ENCODE measurements around the gene EYS.

Gene EYS

DNA sequence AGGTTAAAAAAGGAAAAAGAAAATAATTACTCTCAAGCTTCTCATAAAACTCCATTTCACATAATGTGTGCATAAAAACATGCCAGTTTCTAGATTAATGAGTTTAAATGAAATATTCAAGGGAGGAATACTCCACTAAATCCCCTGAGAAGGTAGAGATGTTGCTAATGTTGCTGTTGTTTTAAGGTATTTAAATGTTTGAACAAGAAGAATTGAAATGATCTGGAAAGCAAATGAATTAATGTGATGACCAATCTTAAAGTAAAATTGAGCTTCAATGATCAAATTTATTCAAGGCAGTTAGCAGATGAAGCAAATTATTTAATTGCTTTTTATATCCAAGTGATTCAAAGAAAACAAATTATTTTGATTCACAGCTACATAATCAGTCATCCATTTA lies 804.4 kb downstream of the EYS start:
- DNase-seq (ENCODE audit: low spot score) (no peak), ATAC-seq (ENCODE audit: low read depth) (no peak)
- Histone ChIP-seq H3K4me1 (ENCODE audit: insufficient read depth, poor library complexity, severe bottlenecking) (no peaks in the 10 kb centered on the region), H3K36me3 (ENCODE audit: low read depth) (no peaks in the 10 kb centered on the region), H3K9me3 (ENCODE audit: severe bottlenecking) (no peaks in the 10 kb centered on the region), H3K27ac (ENCODE audit: poor library complexity, severe bottlenecking) (no peak overlapping the region), H3K27me3 (ENCODE audit: insufficient read depth, poor library complexity, severe bottlenecking) (no peaks in the 10 kb centered on the region), H3K4me3 (ENCODE audit: severe bottlenecking) (no peak overlapping the region)
- TF ChIP-seq, protein P1, sequence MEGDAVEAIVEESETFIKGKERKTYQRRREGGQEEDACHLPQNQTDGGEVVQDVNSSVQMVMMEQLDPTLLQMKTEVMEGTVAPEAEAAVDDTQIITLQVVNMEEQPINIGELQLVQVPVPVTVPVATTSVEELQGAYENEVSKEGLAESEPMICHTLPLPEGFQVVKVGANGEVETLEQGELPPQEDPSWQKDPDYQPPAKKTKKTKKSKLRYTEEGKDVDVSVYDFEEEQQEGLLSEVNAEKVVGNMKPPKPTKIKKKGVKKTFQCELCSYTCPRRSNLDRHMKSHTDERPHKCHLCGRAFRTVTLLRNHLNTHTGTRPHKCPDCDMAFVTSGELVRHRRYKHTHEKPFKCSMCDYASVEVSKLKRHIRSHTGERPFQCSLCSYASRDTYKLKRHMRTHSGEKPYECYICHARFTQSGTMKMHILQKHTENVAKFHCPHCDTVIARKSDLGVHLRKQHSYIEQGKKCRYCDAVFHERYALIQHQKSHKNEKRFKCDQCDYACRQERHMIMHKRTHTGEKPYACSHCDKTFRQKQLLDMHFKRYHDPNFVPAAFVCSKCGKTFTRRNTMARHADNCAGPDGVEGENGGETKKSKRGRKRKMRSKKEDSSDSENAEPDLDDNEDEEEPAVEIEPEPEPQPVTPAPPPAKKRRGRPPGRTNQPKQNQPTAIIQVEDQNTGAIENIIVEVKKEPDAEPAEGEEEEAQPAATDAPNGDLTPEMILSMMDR (IDR thresholded peaks at IDR 0.05; ENCODE audit: poor library complexity, severe bottlenecking): no peak

- ATAC-seq (ENCODE audit: low read depth): no peak
Observed at GRCh38 chr6:64896939-64897338, 810.1 kb downstream of the EYS start.

GRCh38 chr6:64895945-64896344 lies 811.1 kb downstream of the EYS start:
- Histone ChIP-seq H3K4me3 (ENCODE audit: severe bottlenecking) (no peak overlapping the region), H3K27ac (ENCODE audit: poor library complexity, severe bottlenecking) (no peak overlapping the region), H3K27me3 (ENCODE audit: insufficient read depth, poor library complexity, severe bottlenecking) (no peaks in the 10 kb centered on the region), H3K9me3 (ENCODE audit: severe bottlenecking) (no peaks in the 10 kb centered on the region), H3K4me1 (ENCODE audit: insufficient read depth, poor library complexity, severe bottlenecking) (peaks cover under 1% of the 10 kb centered on the region), H3K36me3 (ENCODE audit: low read depth) (no peaks in the 10 kb centered on the region)
- ATAC-seq (ENCODE audit: low read depth): no peak
- TF ChIP-seq, protein P1 (IDR thresholded peaks at IDR 0.05; ENCODE audit: poor library complexity, severe bottlenecking): no peak
- DNase-seq (ENCODE audit: low spot score): no peak

More at GRCh38 chr6:64896939-64897338, 810.1 kb downstream of the EYS start:
- Histone ChIP-seq H3K4me1 (ENCODE audit: insufficient read depth, poor library complexity, severe bottlenecking) (no peaks in the 10 kb centered on the region), H3K27ac (ENCODE audit: poor library complexity, severe bottlenecking) (no peak overlapping the region), H3K9me3 (ENCODE audit: severe bottlenecking) (no peaks in the 10 kb centered on the region), H3K27me3 (ENCODE audit: insufficient read depth, poor library complexity, severe bottlenecking) (no peaks in the 10 kb centered on the region), H3K36me3 (ENCODE audit: low read depth) (no peaks in the 10 kb centered on the region), H3K4me3 (ENCODE audit: severe bottlenecking) (no peak overlapping the region)
- peak; percentile 17 for DNase-seq (ENCODE audit: low spot score)
- TF ChIP-seq, protein P1 (IDR thresholded peaks at IDR 0.05; ENCODE audit: poor library complexity, severe bottlenecking): no peak

- ATAC-seq (ENCODE audit: low read depth) (peak; percentile 23; the same call in 1 of the 3 replicates), DNase-seq (ENCODE audit: low spot score) (no peak)
- TF ChIP-seq, protein P1 (IDR thresholded peaks at IDR 0.05; ENCODE audit: poor library complexity, severe bottlenecking): no peak
- no peaks in the 10 kb centered on the region for H3K27me3 ChIP-seq (ENCODE audit: insufficient read depth, poor library complexity, severe bottlenecking)
- peaks cover 4% of the 10 kb centered on the region for H3K4me1 ChIP-seq (ENCODE audit: insufficient read depth, poor library complexity, severe bottlenecking)
- no peaks in the 10 kb centered on the region for H3K36me3 ChIP-seq (ENCODE audit: low read depth)
- no peak overlapping the region for H3K27ac ChIP-seq (ENCODE audit: poor library complexity, severe bottlenecking)
- no peak overlapping the region for H3K4me3 ChIP-seq (ENCODE audit: severe bottlenecking)
- no peaks in the 10 kb centered on the region for H3K9me3 ChIP-seq (ENCODE audit: severe bottlenecking)
Observed at GRCh38 chr6:64890609-64891008, 816.4 kb downstream of the EYS start.

DNA sequence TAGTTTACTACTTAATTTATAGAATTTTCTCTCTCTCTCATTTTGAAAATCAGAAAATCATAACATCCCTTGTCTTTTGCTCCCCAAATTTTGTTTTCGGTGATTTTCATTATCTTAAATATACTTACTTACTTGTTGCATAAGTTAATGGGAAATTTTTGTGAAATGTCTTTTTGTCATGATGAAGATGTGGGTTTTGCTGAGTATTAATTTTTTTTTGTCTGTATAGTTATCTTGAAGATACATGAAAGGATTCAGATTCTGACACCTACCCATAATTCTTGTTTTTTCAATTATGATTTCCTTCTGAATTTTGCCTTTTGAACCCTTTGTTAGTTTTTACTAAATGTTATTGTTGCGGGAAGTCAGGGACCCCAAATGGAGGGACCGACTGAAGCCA lies 817.9 kb downstream of the EYS start:
- TF ChIP-seq, protein P1 (IDR thresholded peaks at IDR 0.05; ENCODE audit: poor library complexity, severe bottlenecking): no peak
- Histone ChIP-seq H3K36me3 (ENCODE audit: low read depth) (no peaks in the 10 kb centered on the region), H3K4me3 (ENCODE audit: severe bottlenecking) (no peak overlapping the region), H3K4me1 (ENCODE audit: insufficient read depth, poor library complexity, severe bottlenecking) (peaks cover 4% of the 10 kb centered on the region), H3K27ac (ENCODE audit: poor library complexity, severe bottlenecking) (no peak overlapping the region), H3K9me3 (ENCODE audit: severe bottlenecking) (no peaks in the 10 kb centered on the region), H3K27me3 (ENCODE audit: insufficient read depth, poor library complexity, severe bottlenecking) (no peaks in the 10 kb centered on the region)
- no peak for DNase-seq (ENCODE audit: low spot score)
- no peak for ATAC-seq (ENCODE audit: low read depth)

Measured in RWPE2 (cell line).